ENCODE measurements around the gene KCNH8.
A peak's percentile ranks its signal among the peaks of the same experiment; 100 is the strongest.

The KCNH8 gene

GRCh38 chr3:19250959-19251610 is 102.8 kb downstream of the KCNH8 start:
- no peak for DNase-seq (ENCODE audit: low read depth)

GRCh38 chr3:19254189-19254588 is 105.9 kb downstream of the KCNH8 start:
- DNase-seq (ENCODE audit: low read depth) = no peak

GRCh38 chr3:19254784-19255338 is 106.6 kb downstream of the KCNH8 start:
- no peak for DNase-seq (ENCODE audit: low read depth)

GRCh38 chr3:19256313-19256712 is 108.0 kb downstream of the KCNH8 start:
- DNase-seq (ENCODE audit: low read depth) = no peak

- no peak for DNase-seq (ENCODE audit: low read depth)
These were observed 115.3 kb downstream of the KCNH8 start for GRCh38 chr3:19263606-19264005.

GRCh38 chr3:19264424-19264823 is 116.1 kb downstream of the KCNH8 start:
- no peak for DNase-seq (ENCODE audit: low read depth)

- no peak for DNase-seq (ENCODE audit: low read depth)
These were observed 118.7 kb downstream of the KCNH8 start for GRCh38 chr3:19267040-19267439.

GRCh38 chr3:19270481-19270880 is 122.2 kb downstream of the KCNH8 start:
- no peak for DNase-seq (ENCODE audit: low read depth)

GRCh38 chr3:19272296-19272695 is 124.0 kb downstream of the KCNH8 start:
- no peak for DNase-seq (ENCODE audit: low read depth)

- no peak for DNase-seq (ENCODE audit: low read depth)
These were observed 124.8 kb downstream of the KCNH8 start for GRCh38 chr3:19273091-19273490.

- DNase-seq (ENCODE audit: low read depth) = no peak
These were observed 126.3 kb downstream of the KCNH8 start for GRCh38 chr3:19274576-19274975.

GRCh38 chr3:19284974-19285373 is 136.7 kb downstream of the KCNH8 start:
- no peak for DNase-seq (ENCODE audit: low read depth)

GRCh38 chr3:19293295-19293694 is 145.0 kb downstream of the KCNH8 start:
- DNase-seq (ENCODE audit: low read depth) = no peak

- DNase-seq (ENCODE audit: low read depth) = no peak
These were observed 146.9 kb downstream of the KCNH8 start for GRCh38 chr3:19295208-19295607.

GRCh38 chr3:19331931-19332330 is 183.6 kb downstream of the KCNH8 start:
- DNase-seq (ENCODE audit: low read depth) = no peak

GRCh38 chr3:19334120-19334519 is 185.8 kb downstream of the KCNH8 start:
- DNase-seq (ENCODE audit: low read depth) = no peak

- no peak for DNase-seq (ENCODE audit: low read depth)
These were observed 190.5 kb downstream of the KCNH8 start for GRCh38 chr3:19338769-19339168.

- no peak for DNase-seq (ENCODE audit: low read depth)
These were observed 194.1 kb downstream of the KCNH8 start for GRCh38 chr3:19342389-19342788.

- no peak for DNase-seq (ENCODE audit: low read depth)
These were observed 198.4 kb downstream of the KCNH8 start for GRCh38 chr3:19346759-19347158.

GRCh38 chr3:19347671-19348070 is 199.4 kb downstream of the KCNH8 start:
- no peak for DNase-seq (ENCODE audit: low read depth)

GRCh38 chr3:19348500-19348899 is 200.2 kb downstream of the KCNH8 start:
- no peak for DNase-seq (ENCODE audit: low read depth)

- DNase-seq (ENCODE audit: low read depth) = peak; percentile 25
These were observed 200.7 kb downstream of the KCNH8 start for GRCh38 chr3:19348941-19349564.

- DNase-seq (ENCODE audit: low read depth) = no peak
These were observed 209.6 kb downstream of the KCNH8 start for GRCh38 chr3:19357947-19358346.

GRCh38 chr3:19363071-19363470 is 214.8 kb downstream of the KCNH8 start:
- no peak for DNase-seq (ENCODE audit: low read depth)
